ENCODE data around the gene PSPC1. TPM values are rescaled to one million over a fixed set of nuclear protein-coding genes. Genes with fewer than 3 reads are reported as not detected.

PSPC1 gene
- total RNA-seq, 1 donor from 2014 or later = 47.2 TPM

DNA sequence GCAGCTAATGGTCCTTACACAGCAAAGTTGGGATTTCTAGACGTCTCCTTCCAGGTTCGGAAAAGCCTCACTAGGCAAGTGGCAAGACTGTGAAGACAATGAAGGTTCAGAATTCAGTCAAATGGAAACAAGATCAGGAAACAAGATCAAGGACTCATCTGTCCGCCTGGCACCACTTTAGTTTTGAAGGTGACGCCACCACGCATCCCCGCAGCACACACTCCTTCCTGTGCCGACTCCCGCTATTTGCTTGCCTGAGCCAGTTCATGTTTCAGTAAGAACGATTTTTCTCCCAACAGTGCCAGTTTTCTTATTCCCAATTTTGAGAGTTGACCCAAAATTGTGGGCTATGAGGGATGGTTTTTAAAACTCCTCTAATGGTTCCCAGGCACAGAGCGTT is 107.8 kb downstream of the PSPC1 start:
- no peak overlapping the region for H3K4me3 ChIP-seq (ENCODE audit: low read depth, low read length)
- TF ChIP-seq, protein P1, sequence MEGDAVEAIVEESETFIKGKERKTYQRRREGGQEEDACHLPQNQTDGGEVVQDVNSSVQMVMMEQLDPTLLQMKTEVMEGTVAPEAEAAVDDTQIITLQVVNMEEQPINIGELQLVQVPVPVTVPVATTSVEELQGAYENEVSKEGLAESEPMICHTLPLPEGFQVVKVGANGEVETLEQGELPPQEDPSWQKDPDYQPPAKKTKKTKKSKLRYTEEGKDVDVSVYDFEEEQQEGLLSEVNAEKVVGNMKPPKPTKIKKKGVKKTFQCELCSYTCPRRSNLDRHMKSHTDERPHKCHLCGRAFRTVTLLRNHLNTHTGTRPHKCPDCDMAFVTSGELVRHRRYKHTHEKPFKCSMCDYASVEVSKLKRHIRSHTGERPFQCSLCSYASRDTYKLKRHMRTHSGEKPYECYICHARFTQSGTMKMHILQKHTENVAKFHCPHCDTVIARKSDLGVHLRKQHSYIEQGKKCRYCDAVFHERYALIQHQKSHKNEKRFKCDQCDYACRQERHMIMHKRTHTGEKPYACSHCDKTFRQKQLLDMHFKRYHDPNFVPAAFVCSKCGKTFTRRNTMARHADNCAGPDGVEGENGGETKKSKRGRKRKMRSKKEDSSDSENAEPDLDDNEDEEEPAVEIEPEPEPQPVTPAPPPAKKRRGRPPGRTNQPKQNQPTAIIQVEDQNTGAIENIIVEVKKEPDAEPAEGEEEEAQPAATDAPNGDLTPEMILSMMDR (conservative IDR thresholded peaks at IDR 0.05; ENCODE audit: low read depth, low read length) = no peak
- DNase-seq (ENCODE audit: low read depth) = no peak

DNA sequence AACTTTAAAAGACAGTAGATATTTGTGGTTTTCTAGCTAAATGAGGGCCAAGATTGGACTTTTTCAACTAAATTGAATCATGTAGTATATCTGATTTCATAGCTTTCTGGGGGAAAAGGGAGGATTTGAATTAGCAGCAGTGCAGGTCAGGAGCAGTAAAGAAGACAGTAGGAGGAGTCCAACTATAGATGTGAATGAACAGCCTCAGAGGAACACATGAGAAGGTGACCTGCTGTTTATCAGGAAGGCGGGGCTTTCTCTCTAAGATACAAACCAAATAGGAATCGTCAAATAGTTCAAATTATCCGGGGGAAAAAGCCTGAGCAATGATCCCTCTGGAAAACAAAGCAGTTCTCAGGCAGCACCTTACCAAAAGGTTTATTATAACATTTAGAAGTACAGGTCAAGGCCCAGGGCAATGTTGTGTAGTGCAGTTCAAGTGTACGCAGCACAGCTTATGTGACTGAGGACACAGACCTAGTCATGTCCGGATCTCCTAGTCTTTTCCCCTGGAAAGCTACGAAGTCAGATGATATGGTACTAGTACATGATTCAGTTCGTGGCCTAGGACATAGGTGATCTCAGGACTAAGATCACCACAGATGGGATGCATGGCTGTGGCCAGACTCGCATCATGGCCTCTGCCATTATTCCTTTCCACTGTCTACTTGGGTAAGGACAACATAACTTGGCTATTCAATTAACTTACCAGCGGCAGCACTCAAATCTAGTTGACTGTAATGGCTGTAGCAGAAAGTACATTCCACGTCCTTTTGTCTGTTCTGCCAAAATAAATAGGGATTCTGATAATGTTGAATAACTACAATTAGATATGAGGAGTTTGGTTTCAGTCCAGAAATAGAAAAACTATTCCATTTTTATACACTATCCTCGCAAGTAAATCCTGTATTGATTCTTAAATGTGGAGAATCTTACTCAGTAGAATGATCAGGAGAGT is 109.0 kb downstream of the PSPC1 start:
- no peak overlapping the region for H3K4me3 ChIP-seq (ENCODE audit: low read depth, low read length)
- TF ChIP-seq, protein P1 (conservative IDR thresholded peaks at IDR 0.05; ENCODE audit: low read depth, low read length) = no peak

DNA sequence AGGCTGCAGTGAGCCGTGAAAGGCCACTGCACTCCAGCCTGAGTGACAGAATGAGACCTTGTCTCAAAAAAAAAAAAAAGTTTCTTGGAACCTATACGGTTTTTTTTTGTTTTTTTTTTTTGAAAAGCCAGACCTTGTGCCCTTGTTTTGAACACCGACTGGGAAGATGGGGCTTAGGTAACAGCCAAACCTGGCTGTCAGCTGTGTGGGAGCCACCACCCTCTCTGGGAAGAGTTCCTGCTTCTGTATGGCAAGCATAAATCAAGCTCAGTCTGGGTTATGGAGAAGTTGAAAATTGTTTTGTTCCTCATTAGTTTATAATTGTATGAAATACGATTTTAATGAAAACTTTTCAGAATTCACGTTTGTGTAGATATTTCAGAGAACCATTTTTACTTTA is 109.8 kb downstream of the PSPC1 start:
- TF ChIP-seq, protein P1 (conservative IDR thresholded peaks at IDR 0.05; ENCODE audit: low read depth, low read length) = no peak
- no peak for DNase-seq (ENCODE audit: low read depth)
- H3K4me3 ChIP-seq (ENCODE audit: low read depth, low read length) = no peak overlapping the region

More for the DNA sequence above, 109.0 kb downstream of the PSPC1 start:
- no peak for DNase-seq (ENCODE audit: low read depth)

DNA sequence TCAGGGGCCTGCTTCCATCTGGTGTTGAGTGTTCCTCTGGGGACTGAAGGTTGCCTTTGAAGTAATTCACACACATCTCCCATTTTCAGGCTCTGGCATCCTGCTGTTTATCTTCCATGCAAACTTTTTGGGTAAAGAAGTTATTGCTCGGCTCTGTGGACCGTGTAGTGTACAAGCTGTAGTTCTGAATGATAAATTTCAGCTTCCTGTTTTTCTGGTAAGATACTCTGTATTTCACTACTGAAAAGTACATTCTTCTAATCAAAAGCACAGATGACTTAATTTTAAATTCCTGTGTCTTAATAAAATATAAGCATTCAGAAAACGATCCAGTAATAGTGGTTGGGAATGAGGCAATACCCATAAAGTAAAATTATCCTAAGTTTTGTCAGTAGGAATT is 112.6 kb downstream of the PSPC1 start:
- no peak for DNase-seq (ENCODE audit: low read depth)
- H3K4me3 ChIP-seq (ENCODE audit: low read depth, low read length) = no peak overlapping the region
- TF ChIP-seq, protein P1 (conservative IDR thresholded peaks at IDR 0.05; ENCODE audit: low read depth, low read length) = no peak

DNA sequence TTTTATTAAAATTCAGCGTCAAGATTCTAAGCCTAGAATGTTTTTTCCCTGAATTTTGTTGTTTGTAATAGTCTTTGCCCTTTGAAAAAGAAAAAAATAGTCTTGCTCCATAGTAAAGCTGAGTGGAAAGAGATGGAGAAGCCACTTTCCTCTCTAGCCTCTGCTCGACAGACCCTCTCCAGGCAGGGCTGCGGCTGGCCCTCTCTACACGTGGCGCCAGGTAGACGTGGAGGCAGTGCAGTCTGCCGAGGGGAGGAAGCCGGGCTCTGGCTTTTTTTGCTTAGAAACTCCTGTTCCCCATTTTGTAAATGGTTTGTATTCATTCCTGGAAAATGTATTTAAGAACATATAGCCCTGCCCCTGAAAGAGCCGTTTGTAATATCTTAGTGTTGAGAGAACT is 114.0 kb downstream of the PSPC1 start:
- TF ChIP-seq, protein P1 (conservative IDR thresholded peaks at IDR 0.05; ENCODE audit: low read depth, low read length) = no peak
- no peak for DNase-seq (ENCODE audit: low read depth)
- H3K4me3 ChIP-seq (ENCODE audit: low read depth, low read length) = no peak overlapping the region

DNA sequence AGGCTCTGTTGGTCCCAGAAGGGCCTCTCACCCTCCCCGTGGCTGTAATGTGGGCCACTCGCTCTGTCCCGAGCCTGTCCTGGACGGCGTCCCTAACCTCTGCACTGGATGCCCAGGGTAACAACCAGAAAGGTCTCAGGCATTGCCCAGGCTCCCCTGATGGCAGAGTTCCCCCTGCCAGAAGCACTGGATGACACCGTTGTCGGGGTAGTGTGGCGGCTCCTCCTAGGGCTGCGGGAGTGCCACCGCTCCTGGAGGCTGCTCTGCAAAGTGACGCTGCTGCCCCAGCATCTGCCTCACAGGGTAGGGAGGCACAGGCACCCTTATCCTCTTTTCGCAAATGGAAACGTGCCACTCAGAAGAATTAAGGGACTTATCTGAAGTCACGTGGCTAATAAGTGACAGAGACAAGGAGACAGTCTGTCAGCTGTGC is 117.3 kb downstream of the PSPC1 start:
- H3K4me3 ChIP-seq (ENCODE audit: low read depth, low read length) = no peak overlapping the region
- TF ChIP-seq, protein P1 (conservative IDR thresholded peaks at IDR 0.05; ENCODE audit: low read depth, low read length) = no peak

More for the DNA sequence above, 117.3 kb downstream of the PSPC1 start:
- DNase-seq (ENCODE audit: low read depth) = no peak

Data from epithelial cell of proximal tubule (primary cell).